Stimulated activated effector memory CD8-positive, alpha-beta T cell treated with anti-CD3 and anti-CD28 coated beads, Interleukin-12 subunit alpha, Interleukin-12 subunit beta, amount 100 ng/mL, for 72 hours (primary cell): ENCODE measurements around the gene VEPH1.

Source experiments
- ATAC-seq: fragments of 150-1000 bp; cut with Tn5 transposase; 2 replicates; pipeline ENCODE4 v1.10.0; 2021
- DNase-seq, 2 donors: peaks; one replicate each; pipeline ENCODE4 v3.0.0; 2021 to 2022; ENCODE audit warnings: low spot score in 2 of 2
- H3K27ac Mint-ChIP-seq: one replicate; pipeline ENCODE4 v1.8.0; 2022; ENCODE audit warnings: mild to moderate bottlenecking, mixed read lengths
- H3K36me3 Mint-ChIP-seq: one replicate; pipeline ENCODE4 v1.8.0; 2022; ENCODE audit warnings: mild to moderate bottlenecking, mixed read lengths
- H3K4me1 Mint-ChIP-seq: one replicate; pipeline ENCODE4 v1.8.0; 2022; ENCODE audit warnings: mixed read lengths
- H3K4me3 Mint-ChIP-seq: one replicate; pipeline ENCODE4 v1.8.0; 2022; ENCODE audit warnings: mild to moderate bottlenecking, mixed read lengths
- H3K9me3 Mint-ChIP-seq: one replicate; pipeline ENCODE4 v1.8.0; 2022; ENCODE audit warnings: mixed read lengths

Gene VEPH1

GRCh38 chr3:157530637-157531300, 27.6 kb upstream of the VEPH1 start:
- Mint-ChIP-seq H3K4me1 (no peaks in the 10 kb centered on the region), H3K9me3 (no peaks in the 10 kb centered on the region), H3K27ac (no peak overlapping the region), H3K4me3 (no peak overlapping the region), H3K36me3 (no peaks in the 10 kb centered on the region)
- ATAC-seq (peak; percentile 19), DNase-seq (no peak)

- ATAC-seq = no peak
- DNase-seq = no peak
- no peaks in the 10 kb centered on the region for H3K4me1 Mint-ChIP-seq
- H3K9me3 Mint-ChIP-seq = no peaks in the 10 kb centered on the region
- no peaks in the 10 kb centered on the region for H3K36me3 Mint-ChIP-seq
- H3K27ac Mint-ChIP-seq = no peak overlapping the region
- H3K4me3 Mint-ChIP-seq = no peak overlapping the region
Observed at GRCh38 chr3:157529751-157530150, 26.5 kb upstream of the VEPH1 start.

GRCh38 chr3:157529085-157529484, 25.9 kb upstream of the VEPH1 start:
- H3K9me3 Mint-ChIP-seq = no peaks in the 10 kb centered on the region
- no peak overlapping the region for H3K4me3 Mint-ChIP-seq
- H3K36me3 Mint-ChIP-seq = no peaks in the 10 kb centered on the region
- no peak for ATAC-seq
- no peak for DNase-seq
- H3K4me1 Mint-ChIP-seq = no peaks in the 10 kb centered on the region
- H3K27ac Mint-ChIP-seq = no peak overlapping the region

- Mint-ChIP-seq H3K27ac (no peak overlapping the region), H3K4me1 (no peaks in the 10 kb centered on the region)
Observed at GRCh38 chr3:157527131-157527881, 24.1 kb upstream of the VEPH1 start.

GRCh38 chr3:157526036-157526435, 22.8 kb upstream of the VEPH1 start:
- no peaks in the 10 kb centered on the region for H3K36me3 Mint-ChIP-seq
- no peak for ATAC-seq
- no peak for DNase-seq
- H3K4me3 Mint-ChIP-seq = no peak overlapping the region
- no peaks in the 10 kb centered on the region for H3K9me3 Mint-ChIP-seq
- no peaks in the 10 kb centered on the region for H3K4me1 Mint-ChIP-seq
- no peak overlapping the region for H3K27ac Mint-ChIP-seq

More at GRCh38 chr3:157527131-157527881, 24.1 kb upstream of the VEPH1 start:
- H3K36me3 Mint-ChIP-seq = no peaks in the 10 kb centered on the region
- H3K4me3 Mint-ChIP-seq = no peak overlapping the region
- ATAC-seq (peak; percentile 34), DNase-seq (no peak)
- H3K9me3 Mint-ChIP-seq = no peaks in the 10 kb centered on the region

- ATAC-seq (no peak), DNase-seq (no peak)
- no peak overlapping the region for H3K4me3 Mint-ChIP-seq
- H3K36me3 Mint-ChIP-seq = no peaks in the 10 kb centered on the region
- H3K9me3 Mint-ChIP-seq = no peaks in the 10 kb centered on the region
- H3K27ac Mint-ChIP-seq = no peak overlapping the region
- no peaks in the 10 kb centered on the region for H3K4me1 Mint-ChIP-seq
Observed at GRCh38 chr3:157523814-157524213, 20.6 kb upstream of the VEPH1 start.

GRCh38 chr3:157522648-157523047, 19.4 kb upstream of the VEPH1 start:
- DNase-seq (no peak), ATAC-seq (no peak)
- no peak overlapping the region for H3K4me3 Mint-ChIP-seq
- no peaks in the 10 kb centered on the region for H3K9me3 Mint-ChIP-seq
- H3K36me3 Mint-ChIP-seq = no peaks in the 10 kb centered on the region
- no peaks in the 10 kb centered on the region for H3K4me1 Mint-ChIP-seq
- H3K27ac Mint-ChIP-seq = no peak overlapping the region

GRCh38 chr3:157520485-157521150, 17.4 kb upstream of the VEPH1 start:
- Mint-ChIP-seq H3K4me1 (no peaks in the 10 kb centered on the region), H3K27ac (no peak overlapping the region), H3K9me3 (no peaks in the 10 kb centered on the region), H3K4me3 (no peak overlapping the region), H3K36me3 (no peaks in the 10 kb centered on the region)
- ATAC-seq (no peak), DNase-seq (no peak)

- Mint-ChIP-seq H3K27ac (no peak overlapping the region), H3K9me3 (no peaks in the 10 kb centered on the region), H3K4me3 (no peak overlapping the region), H3K36me3 (no peaks in the 10 kb centered on the region), H3K4me1 (no peaks in the 10 kb centered on the region)
- no peak for ATAC-seq
- no peak for DNase-seq
Observed at GRCh38 chr3:157518881-157519280, 15.7 kb upstream of the VEPH1 start.

GRCh38 chr3:157516928-157517327, 13.7 kb upstream of the VEPH1 start:
- Mint-ChIP-seq H3K36me3 (no peaks in the 10 kb centered on the region), H3K4me1 (no peaks in the 10 kb centered on the region), H3K27ac (no peak overlapping the region), H3K9me3 (no peaks in the 10 kb centered on the region), H3K4me3 (no peak overlapping the region)
- no peak for DNase-seq
- no peak for ATAC-seq

GRCh38 chr3:157515398-157515797, 12.2 kb upstream of the VEPH1 start:
- H3K9me3 Mint-ChIP-seq = no peaks in the 10 kb centered on the region
- ATAC-seq (no peak), DNase-seq (no peak)
- no peak overlapping the region for H3K4me3 Mint-ChIP-seq
- H3K4me1 Mint-ChIP-seq = no peaks in the 10 kb centered on the region
- no peak overlapping the region for H3K27ac Mint-ChIP-seq
- no peaks in the 10 kb centered on the region for H3K36me3 Mint-ChIP-seq

- H3K4me3 Mint-ChIP-seq = no peak overlapping the region
- no peak for DNase-seq
- ATAC-seq = no peak
- no peaks in the 10 kb centered on the region for H3K9me3 Mint-ChIP-seq
- H3K36me3 Mint-ChIP-seq = no peaks in the 10 kb centered on the region
- H3K27ac Mint-ChIP-seq = no peak overlapping the region
- H3K4me1 Mint-ChIP-seq = no peaks in the 10 kb centered on the region
Observed at GRCh38 chr3:157514371-157514895, 11.2 kb upstream of the VEPH1 start.

- H3K27ac Mint-ChIP-seq = no peak overlapping the region
- peaks cover under 1% of the 10 kb centered on the region for H3K9me3 Mint-ChIP-seq
- H3K4me1 Mint-ChIP-seq = no peaks in the 10 kb centered on the region
- H3K4me3 Mint-ChIP-seq = no peak overlapping the region
- ATAC-seq (no peak), DNase-seq (no peak)
- no peaks in the 10 kb centered on the region for H3K36me3 Mint-ChIP-seq
Observed at GRCh38 chr3:157513585-157513984, 10.4 kb upstream of the VEPH1 start.

GRCh38 chr3:157512534-157512933, 9.3 kb upstream of the VEPH1 start:
- DNase-seq = no peak
- Mint-ChIP-seq H3K4me1 (no peaks in the 10 kb centered on the region), H3K9me3 (peaks cover 4% of the 10 kb centered on the region), H3K4me3 (no peak overlapping the region), H3K27ac (no peak overlapping the region), H3K36me3 (no peaks in the 10 kb centered on the region)
- no peak for ATAC-seq

GRCh38 chr3:157508461-157508860, 5.2 kb upstream of the VEPH1 start:
- no peak for DNase-seq
- Mint-ChIP-seq H3K27ac (no peak overlapping the region), H3K4me3 (no peak overlapping the region), H3K36me3 (no peaks in the 10 kb centered on the region), H3K9me3 (peaks cover 8% of the 10 kb centered on the region), H3K4me1 (no peaks in the 10 kb centered on the region)
- ATAC-seq = no peak

GRCh38 chr3:157501863-157502262, 1.4 kb downstream of the VEPH1 start:
- Mint-ChIP-seq H3K9me3 (peaks cover 3% of the 10 kb centered on the region), H3K4me3 (no peak overlapping the region), H3K36me3 (no peaks in the 10 kb centered on the region), H3K4me1 (no peaks in the 10 kb centered on the region), H3K27ac (no peak overlapping the region)
- no peak for DNase-seq
- no peak for ATAC-seq
